Activated T-helper 2 cell treated with anti-CD3 and anti-CD28 coated beads, Interferon-gamma antibody, Interleukin-2, Interleukin-4, amounts not matched to agents 10 μg/mL and 5 μg/mL and 100 μg/mL, durations not matched to agents 14 hours and 24 hours and 36 hours (primary cell): ENCODE measurements around the gene CATSPERD. TPM values are rescaled to one million over a fixed set of nuclear protein-coding genes. Genes with fewer than 3 reads are reported as not detected.

Experiments
- DNase-seq: peaks from one replicate; pipeline ENCODE4 v3.0.0; 2021; ENCODE audit warnings: low spot score
- H3K27ac Mint-ChIP-seq: one replicate; pipeline ENCODE4 v1.8.0; 2021; ENCODE audit warnings: mixed read lengths
- H3K27me3 Mint-ChIP-seq: one replicate; pipeline ENCODE4 v1.8.0; 2021; ENCODE audit warnings: low read depth, mixed read lengths
- H3K36me3 Mint-ChIP-seq: one replicate; pipeline ENCODE4 v1.8.0; 2021; ENCODE audit warnings: low read depth, mixed read lengths
- H3K4me1 Mint-ChIP-seq: one replicate; pipeline ENCODE4 v1.8.0; 2021; ENCODE audit warnings: low read depth, mixed read lengths
- H3K4me3 Mint-ChIP-seq: one replicate; pipeline ENCODE4 v1.8.0; 2021; ENCODE audit warnings: low read depth, mild to moderate bottlenecking, moderate library complexity, mixed read lengths
- H3K9me3 Mint-ChIP-seq: one replicate; pipeline ENCODE4 v1.8.0; 2021; ENCODE audit warnings: mixed read lengths
- intact Hi-C: fragments of 100-400 bp; cut with micrococcal nuclease; formaldehyde crosslinking; loops from one replicate; pipeline ENCODE4 v1.15.1; 2023
- total RNA-seq: library from RNA; stranded (reverse); gene quantifications from 2 replicates; pipeline ENCODE4 v1.2.3, GENCODE V29; 2022

CATSPERD gene
- not detected in 2 replicates for total RNA-seq

GRCh38 chr19:5719961-5720790, at the start of gene CATSPERD, which contains the start of gene LONP1:
Gene CATSPERD, plus strand, starts transcription at chr19:5720637. Its CDS starts 101 bp downstream, at chr19:5720738.
Gene LONP1, minus strand, starts transcription at chr19:5720146. Its CDS starts 14 bp downstream, at chr19:5720132.
- Mint-ChIP-seq H3K27me3 (no peaks in the 10 kb centered on the region), H3K4me3 (peak within 1 kb of the TSS; percentile 93), H3K4me1 (peaks cover 20% of the 10 kb centered on the region), H3K27ac (peak within 1 kb of the TSS; percentile 94), H3K36me3 (peaks cover 33% of the 10 kb centered on the region), H3K9me3 (no peaks in the 10 kb centered on the region)
- peak; percentile 97 for DNase-seq
- intact Hi-C loops = loop anchor here (1.0 to 2.0 kb wide), 5 partner anchors 30 to 184 kb away; partner anchors contain the start of genes DUS3L, HSD11B1L, MICOS13 and RPL36

GRCh38 chr19:5671600-5671999, 48.8 kb upstream of the CATSPERD start:
- DNase-seq = no peak
- intact Hi-C loops = no loop called here
- Mint-ChIP-seq H3K9me3 (no peaks in the 10 kb centered on the region), H3K36me3 (peaks cover 53% of the 10 kb centered on the region), H3K27me3 (no peaks in the 10 kb centered on the region), H3K4me1 (no peaks in the 10 kb centered on the region), H3K27ac (no peak overlapping the region), H3K4me3 (no peak overlapping the region)

- intact Hi-C loops = no loop called here
- Mint-ChIP-seq H3K9me3 (no peaks in the 10 kb centered on the region), H3K27me3 (no peaks in the 10 kb centered on the region), H3K36me3 (peaks cover 42% of the 10 kb centered on the region), H3K4me3 (no peak overlapping the region), H3K27ac (no peak overlapping the region), H3K4me1 (no peaks in the 10 kb centered on the region)
- DNase-seq = no peak
These were observed 47.6 kb upstream of the CATSPERD start for GRCh38 chr19:5672708-5673459.

GRCh38 chr19:5673752-5674151, 46.7 kb upstream of the CATSPERD start:
- H3K27ac Mint-ChIP-seq = no peak overlapping the region
- H3K4me1 Mint-ChIP-seq = no peaks in the 10 kb centered on the region
- H3K9me3 Mint-ChIP-seq = no peaks in the 10 kb centered on the region
- peaks cover 37% of the 10 kb centered on the region for H3K36me3 Mint-ChIP-seq
- no peaks in the 10 kb centered on the region for H3K27me3 Mint-ChIP-seq
- H3K4me3 Mint-ChIP-seq = no peak overlapping the region
- no peak for DNase-seq
- intact Hi-C loops = no loop called here

GRCh38 chr19:5674714-5675113, 45.7 kb upstream of the CATSPERD start:
- no peak for DNase-seq
- Mint-ChIP-seq H3K36me3 (peaks cover 28% of the 10 kb centered on the region), H3K27ac (no peak overlapping the region), H3K4me1 (peaks cover 4% of the 10 kb centered on the region), H3K27me3 (no peaks in the 10 kb centered on the region), H3K4me3 (no peak overlapping the region), H3K9me3 (no peaks in the 10 kb centered on the region)
- intact Hi-C loops = no loop called here

- intact Hi-C loops = no loop called here
- Mint-ChIP-seq H3K36me3 (peaks cover 23% of the 10 kb centered on the region), H3K4me3 (no peak overlapping the region), H3K27me3 (no peaks in the 10 kb centered on the region), H3K4me1 (peaks cover 4% of the 10 kb centered on the region), H3K9me3 (no peaks in the 10 kb centered on the region), H3K27ac (no peak overlapping the region)
- no peak for DNase-seq
These were observed 44.2 kb upstream of the CATSPERD start for GRCh38 chr19:5676105-5676771.

GRCh38 chr19:5676772-5677105, 43.7 kb upstream of the CATSPERD start:
- peaks cover 21% of the 10 kb centered on the region for H3K36me3 Mint-ChIP-seq
- intact Hi-C loops = no loop called here
- H3K9me3 Mint-ChIP-seq = no peaks in the 10 kb centered on the region
- H3K4me1 Mint-ChIP-seq = peaks cover 9% of the 10 kb centered on the region
- no peak overlapping the region for H3K27ac Mint-ChIP-seq
- H3K4me3 Mint-ChIP-seq = no peak overlapping the region
- no peaks in the 10 kb centered on the region for H3K27me3 Mint-ChIP-seq
- DNase-seq = no peak

GRCh38 chr19:5677136-5677535, 43.3 kb upstream of the CATSPERD start:
- Mint-ChIP-seq H3K4me3 (no peak overlapping the region), H3K36me3 (peaks cover 17% of the 10 kb centered on the region), H3K4me1 (peaks cover 12% of the 10 kb centered on the region), H3K27me3 (no peaks in the 10 kb centered on the region), H3K27ac (no peak overlapping the region), H3K9me3 (no peaks in the 10 kb centered on the region)
- no peak for DNase-seq
- intact Hi-C loops = no loop called here

- intact Hi-C loops = no loop called here
- peaks cover 13% of the 10 kb centered on the region for H3K36me3 Mint-ChIP-seq
- no peak overlapping the region for H3K4me3 Mint-ChIP-seq
These were observed 42.9 kb upstream of the CATSPERD start for GRCh38 chr19:5677580-5677979.

GRCh38 chr19:5678071-5678718, 42.2 kb upstream of the CATSPERD start:
- no peak overlapping the region for H3K4me3 Mint-ChIP-seq
- intact Hi-C loops = no loop called here
- no peaks in the 10 kb centered on the region for H3K9me3 Mint-ChIP-seq
- no peak for DNase-seq
- no peaks in the 10 kb centered on the region for H3K27me3 Mint-ChIP-seq
- H3K4me1 Mint-ChIP-seq = peaks cover 14% of the 10 kb centered on the region
- H3K27ac Mint-ChIP-seq = no peak overlapping the region
- peaks cover 7% of the 10 kb centered on the region for H3K36me3 Mint-ChIP-seq

More at GRCh38 chr19:5677580-5677979, 42.9 kb upstream of the CATSPERD start:
- DNase-seq = no peak
- Mint-ChIP-seq H3K27me3 (no peaks in the 10 kb centered on the region), H3K27ac (no peak overlapping the region), H3K4me1 (peaks cover 12% of the 10 kb centered on the region), H3K9me3 (no peaks in the 10 kb centered on the region)

GRCh38 chr19:5679289-5680083, 41.0 kb upstream of the CATSPERD start:
- Mint-ChIP-seq H3K4me3 (peak overlapping the region; percentile 95), H3K36me3 (no peaks in the 10 kb centered on the region), H3K27me3 (no peaks in the 10 kb centered on the region), H3K27ac (peak overlapping the region; percentile 87), H3K9me3 (no peaks in the 10 kb centered on the region), H3K4me1 (peaks cover 14% of the 10 kb centered on the region)
- intact Hi-C loops = loop anchor here (1.0 to 2.0 kb wide), 4 partner anchors 11 to 111 kb away; partner anchors contain the start of genes CATSPERD, DUS3L, LONP1 and RPL36
- no peak for DNase-seq
